UCSD-AML1 (cell line): ENCODE measurements around the gene TRABD.
"Not testable (repeated sequence)": the region's sequence is repeated elsewhere in the genome, so short reads cannot be mapped to it uniquely, and the experiment has no call there.

ENCODE experiments used
- DNase-seq: peaks from one replicate; lab custom pipeline; 2025; ENCODE audit not compliant: unreplicated experiment; lab: John Stamatoyannopoulos, UW

Gene TRABD

GRCh38 chr22:50151571-50152537 is 33.9 kb upstream of the TRABD start:
- DNase-seq: no peak

- DNase-seq: no peak
These were observed 32.5 kb upstream of the TRABD start for GRCh38 chr22:50153056-50153755.

GRCh38 chr22:50153756-50154140 is 32.0 kb upstream of the TRABD start:
- no peak for DNase-seq

DNA sequence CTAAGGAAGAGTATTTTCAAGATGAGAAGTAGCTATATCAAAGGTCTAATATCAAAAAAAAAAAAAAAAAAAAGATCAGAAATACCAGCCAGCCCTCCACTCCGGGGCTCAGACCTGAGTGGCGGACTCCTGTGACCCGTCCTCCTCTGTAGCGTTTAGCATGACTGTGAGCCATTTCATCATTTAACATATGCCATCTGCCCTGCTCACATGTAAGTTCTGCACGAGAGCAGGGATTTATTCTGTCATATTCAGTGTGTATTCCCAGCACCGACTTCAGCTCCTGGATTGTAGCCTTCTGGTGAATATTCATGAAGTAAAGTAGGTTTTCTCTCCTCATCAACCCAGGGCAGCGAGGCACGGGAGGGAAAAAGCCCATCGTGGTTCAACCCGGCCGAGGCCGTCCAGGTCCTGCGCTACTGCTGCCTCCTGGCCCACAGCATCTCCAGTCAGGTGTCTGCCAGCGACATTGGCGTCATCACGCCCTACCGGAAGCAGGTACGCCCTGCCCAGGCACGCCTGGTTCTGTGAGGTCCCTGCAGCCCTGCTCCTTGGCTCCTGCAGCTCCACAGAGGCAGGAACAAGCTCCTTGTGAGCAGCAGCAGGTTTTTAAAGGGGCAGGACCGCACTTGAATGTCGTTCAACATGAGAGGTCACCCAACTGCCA is 27.9 kb upstream of the TRABD start:
- DNase-seq: no peak

GRCh38 chr22:50160947-50161346 is 24.8 kb upstream of the TRABD start:
- DNase-seq: no peak

GRCh38 chr22:50161508-50162390 is 24.0 kb upstream of the TRABD start:
- no peak for DNase-seq

- no peak for DNase-seq
These were observed 23.2 kb upstream of the TRABD start for GRCh38 chr22:50162391-50162956.

- DNase-seq: no peak
These were observed 20.1 kb upstream of the TRABD start for GRCh38 chr22:50165436-50166123.

- no peak for DNase-seq
These were observed 17.8 kb upstream of the TRABD start for GRCh38 chr22:50167689-50168489.

- DNase-seq: not testable (repeated sequence)
These were observed 17.1 kb upstream of the TRABD start for GRCh38 chr22:50168490-50169180.

DNA sequence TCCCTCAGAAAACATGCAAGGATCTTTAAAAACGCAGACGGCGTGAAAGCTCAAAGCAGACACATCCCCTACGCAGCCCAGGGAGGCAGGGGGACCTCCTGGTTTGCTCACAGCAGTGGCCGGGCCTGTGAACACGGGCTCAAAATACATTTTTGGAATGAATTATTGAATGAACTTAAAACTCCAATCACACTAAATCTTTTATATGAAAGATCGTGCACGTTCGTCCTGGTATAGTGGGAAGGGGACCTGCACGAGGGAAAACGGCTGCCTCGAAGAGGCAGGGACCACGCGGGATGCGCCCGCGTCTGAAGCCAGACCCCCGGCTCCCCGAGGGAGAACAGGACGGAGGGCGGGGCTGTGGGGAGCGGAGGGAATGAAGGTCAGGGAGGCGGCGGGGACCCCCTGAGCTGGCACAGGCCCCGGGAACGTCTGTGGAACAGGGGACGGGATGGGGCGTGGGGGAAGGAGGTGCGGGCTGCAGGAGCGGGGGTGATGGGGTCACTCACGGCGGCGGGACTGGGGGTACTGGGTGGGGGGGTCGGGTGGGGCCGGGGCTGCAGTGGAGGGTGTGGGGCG is 16.4 kb upstream of the TRABD start:
- no peak for DNase-seq

DNA sequence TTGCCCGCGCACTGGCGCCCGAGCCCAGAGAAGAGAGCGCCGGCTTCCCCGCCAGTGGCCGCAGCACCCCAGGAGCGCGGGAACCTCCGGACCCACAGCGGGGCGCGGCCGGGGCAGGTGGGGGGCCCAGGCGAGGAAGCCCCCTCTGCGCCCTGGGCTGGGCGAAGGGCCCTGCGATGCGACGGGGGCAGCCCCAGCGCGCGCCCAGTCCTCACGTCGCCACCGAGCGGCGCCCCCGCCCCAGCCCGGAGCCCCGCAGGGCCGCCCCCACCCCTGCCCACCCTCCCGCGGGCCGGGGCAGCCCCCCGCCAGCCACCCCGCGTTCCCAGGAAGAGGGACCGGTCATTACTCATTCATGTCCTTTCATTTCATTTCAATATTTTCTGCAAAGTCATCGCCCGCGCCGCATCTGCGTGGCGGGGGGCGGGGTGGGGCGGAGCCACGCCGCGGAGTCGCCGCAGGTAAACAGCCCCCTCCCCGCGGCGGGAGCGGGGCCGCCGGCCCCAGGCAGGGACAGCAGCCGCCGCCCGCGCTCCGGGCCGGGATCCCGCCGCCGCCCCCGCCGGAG is 15.9 kb upstream of the TRABD start:
- DNase-seq: peak; percentile 58

GRCh38 chr22:50170453-50171318 is 15.0 kb upstream of the TRABD start, which contains the start of gene PANX2:
PANX2 (plus strand) TSS chr22:50170731; CDS start chr22:50170731, 0 bp downstream.
- DNase-seq: no peak

DNA sequence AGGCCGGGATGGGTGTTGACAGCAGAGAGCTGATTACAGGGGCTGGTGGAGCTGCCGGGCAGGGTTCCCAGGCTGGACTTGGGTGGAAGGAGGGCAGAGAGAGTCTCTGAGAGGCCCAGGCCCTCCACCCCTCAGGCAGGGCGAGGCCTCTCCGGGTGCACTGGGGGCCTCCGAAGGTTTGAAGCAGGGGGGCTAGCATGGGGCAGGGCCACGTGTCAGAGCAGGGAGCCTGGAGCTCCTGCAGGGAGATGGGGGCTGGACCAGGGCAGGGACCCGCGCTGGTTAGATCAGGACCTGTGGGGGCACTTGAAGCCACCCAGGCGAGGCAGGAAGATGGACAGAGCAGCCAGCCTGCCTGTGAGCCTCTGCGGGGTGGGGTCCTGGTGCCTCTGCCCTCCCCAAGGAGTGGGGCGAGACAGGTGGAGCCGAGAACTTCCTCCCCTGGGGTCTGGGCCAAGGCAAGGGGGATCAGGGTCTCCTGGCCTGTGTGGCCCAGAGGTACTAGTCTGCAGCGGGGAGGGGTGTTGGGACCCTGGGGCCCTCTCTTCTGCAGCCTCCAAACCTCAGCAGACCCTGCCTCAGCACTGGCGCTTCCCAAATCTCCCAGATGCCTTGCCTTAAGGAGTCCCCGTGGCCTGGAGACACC is 14.3 kb upstream of the TRABD start:
- no peak for DNase-seq

DNA sequence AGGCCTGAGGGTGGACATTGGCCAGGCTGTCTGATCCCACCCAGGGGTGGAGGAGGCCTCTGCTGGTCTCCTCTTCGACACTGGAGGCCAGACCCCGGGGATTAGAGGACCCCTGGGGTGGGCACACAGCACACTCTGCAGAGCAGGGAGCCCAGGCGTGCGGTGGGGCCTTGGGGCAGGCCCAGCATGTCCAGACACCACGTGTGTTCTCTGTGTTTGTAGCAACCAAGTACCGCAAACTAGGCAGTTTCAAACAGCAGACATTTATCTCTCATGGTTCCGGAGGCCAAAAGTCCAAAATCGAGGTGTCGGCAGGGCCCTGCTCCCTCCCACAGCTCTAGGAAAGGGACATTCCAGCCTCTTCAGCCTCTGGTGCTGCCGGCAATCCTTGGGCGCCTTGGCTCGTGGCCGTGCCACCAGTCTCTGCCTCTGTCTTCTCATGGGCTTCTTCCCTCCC is 13.7 kb upstream of the TRABD start:
- no peak for DNase-seq
